ENCODE data around the gene ACBD6. TPM values are rescaled to one million over a fixed set of nuclear protein-coding genes. Genes with fewer than 3 reads are reported as not detected.

Gene ACBD6
- total and polyA plus RNA-seq, 10 of the 15 experiments (the other 5 are each of a cell fraction or from before 2014, with no cell fraction given): 15.0 to 67.3 (median 55.0) TPM

GRCh38 chr1:180265201-180265600 is 237.2 kb downstream of the ACBD6 start:
- SMC1A ChIA-PET (ENCODE audit: uncharacterized antibody, unreplicated experiment): no interaction called here
- no peak for DNase-seq (ENCODE audit: low read depth, low spot score)
- ATAC-seq: no peak
- TF ChIP-seq SRF (IDR thresholded peaks at IDR 0.05; ENCODE audit: low read depth in 2 of 2, low read length in 2 of 2): no peak
- TF ChIP-seq REST (IDR thresholded peaks at IDR 0.05; ENCODE audit: low read depth, low read length): no peak
- no peak for TF ChIP-seq NFYA (IDR thresholded peaks at IDR 0.05; ENCODE audit: borderline replicate concordance, low read depth, low read length)
- TF ChIP-seq NR2F1 (conservative IDR thresholded peaks at IDR 0.05): no peak
- no peak for TF ChIP-seq ZNF274 (IDR thresholded peaks at IDR 0.05; ENCODE audit: insufficient read depth, insufficient read length)
- no peak for TF ChIP-seq CBFB (IDR thresholded peaks at IDR 0.05; ENCODE audit: low read depth)
- no peak for TF ChIP-seq EGR1 (IDR thresholded peaks at IDR 0.05; ENCODE audit: borderline replicate concordance in 1 of 2, low read depth in 2 of 2, low read length in 2 of 2)
- TF ChIP-seq, protein P1, sequence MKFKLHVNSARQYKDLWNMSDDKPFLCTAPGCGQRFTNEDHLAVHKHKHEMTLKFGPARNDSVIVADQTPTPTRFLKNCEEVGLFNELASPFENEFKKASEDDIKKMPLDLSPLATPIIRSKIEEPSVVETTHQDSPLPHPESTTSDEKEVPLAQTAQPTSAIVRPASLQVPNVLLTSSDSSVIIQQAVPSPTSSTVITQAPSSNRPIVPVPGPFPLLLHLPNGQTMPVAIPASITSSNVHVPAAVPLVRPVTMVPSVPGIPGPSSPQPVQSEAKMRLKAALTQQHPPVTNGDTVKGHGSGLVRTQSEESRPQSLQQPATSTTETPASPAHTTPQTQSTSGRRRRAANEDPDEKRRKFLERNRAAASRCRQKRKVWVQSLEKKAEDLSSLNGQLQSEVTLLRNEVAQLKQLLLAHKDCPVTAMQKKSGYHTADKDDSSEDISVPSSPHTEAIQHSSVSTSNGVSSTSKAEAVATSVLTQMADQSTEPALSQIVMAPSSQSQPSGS (IDR thresholded peaks at IDR 0.05; ENCODE audit: low read length): no peak
- no peak for TF ChIP-seq EZH2 (IDR thresholded peaks at IDR 0.05; ENCODE audit: borderline replicate concordance, control insufficient read depth, low read depth, low read length)
- TF ChIP-seq NFXL1 (IDR thresholded peaks at IDR 0.05; ENCODE audit: borderline replicate concordance): no peak
- no peak for TF ChIP-seq CBX3 (IDR thresholded peaks at IDR 0.05; ENCODE audit: borderline replicate concordance, low read depth)
- CTCF ChIA-PET: no interaction called here
- POLR2A ChIA-PET: no interaction called here
- BruUV-seq (replicated peaks): no TSS peak
- Histone ChIP-seq H3K4me1 (ENCODE audit: control insufficient read depth, insufficient read depth, low read length) (no peaks in the 10 kb centered on the region), H3K4me3 (no peak overlapping the region), H3K27me3 (replicated peaks in 1 of 2; ENCODE audit: control insufficient read depth in 2 of 2, insufficient read depth in 2 of 2, low read length in 1 of 2) (no peaks in the 10 kb centered on the region), H3K36me3 (ENCODE audit: control insufficient read depth in 2 of 2, insufficient read depth in 2 of 2, low read length in 1 of 2) (no peaks in the 10 kb centered on the region), H2AFZ (ENCODE audit: control insufficient read depth, low read depth, low read length) (no peak overlapping the region), H3K27ac (ENCODE audit: control insufficient read depth, insufficient read depth) (no peak overlapping the region), H3K79me2 (ENCODE audit: control insufficient read depth, insufficient read depth, low read length) (no peaks in the 10 kb centered on the region), H3K9me3 (replicated peaks; ENCODE audit: control insufficient read depth, insufficient read depth, low read length) (no peaks in the 10 kb centered on the region), H3K9ac (ENCODE audit: control insufficient read depth, insufficient read depth, low read length) (no peak overlapping the region), H4K20me1 (ENCODE audit: control insufficient read depth, insufficient read depth) (no peaks in the 10 kb centered on the region), H3K4me2 (ENCODE audit: control insufficient read depth, insufficient read depth) (no peak overlapping the region)
- RAD21 ChIA-PET (ENCODE audit: unreplicated experiment): no interaction called here
- in situ Hi-C loops (cut with MboI): no loop called here
- FAIRE-seq: no peak
- intact Hi-C loops (cut with micrococcal nuclease; ENCODE audit: unreplicated experiment): no loop called here
- 81% methylated on average over 9 of the region's 9 CpGs for WGBS (ENCODE audit: insufficient coverage, insufficient replicate concordance, low lambda C conversion rate, missing lambda C conversion rate)

Data from GM12878 (cell line).